ENCODE measurements around the gene GPD2. TPM values are rescaled to one million over a fixed set of nuclear protein-coding genes. Genes with fewer than 3 reads are reported as not detected.

Gene GPD2
- total RNA-seq, 1 donor from 2014 or later = 19.1 TPM

- TF ChIP-seq CTCF (IDR thresholded peaks at IDR 0.05; ENCODE audit: insufficient read depth, low read length, poor library complexity, severe bottlenecking) = no peak
- Histone ChIP-seq H3K27me3 (ENCODE audit: control insufficient read depth, insufficient read depth, low read length) (no peaks in the 10 kb centered on the region), H3K4me3 (ENCODE audit: low read depth, low read length) (no peak overlapping the region), H3K36me3 (ENCODE audit: control insufficient read depth, insufficient read depth, low read length) (no peaks in the 10 kb centered on the region)
- DNase-seq (ENCODE audit: low read depth) = no peak
Observed at GRCh38 chr2:156472686-156473085, 36.5 kb downstream of the GPD2 start.

GRCh38 chr2:156473445-156473844, 37.3 kb downstream of the GPD2 start:
- Histone ChIP-seq H3K4me3 (ENCODE audit: low read depth, low read length) (no peak overlapping the region), H3K27me3 (ENCODE audit: control insufficient read depth, insufficient read depth, low read length) (no peaks in the 10 kb centered on the region), H3K36me3 (ENCODE audit: control insufficient read depth, insufficient read depth, low read length) (no peaks in the 10 kb centered on the region)
- TF ChIP-seq CTCF (IDR thresholded peaks at IDR 0.05; ENCODE audit: insufficient read depth, low read length, poor library complexity, severe bottlenecking) = no peak
- no peak for DNase-seq (ENCODE audit: low read depth)

DNA sequence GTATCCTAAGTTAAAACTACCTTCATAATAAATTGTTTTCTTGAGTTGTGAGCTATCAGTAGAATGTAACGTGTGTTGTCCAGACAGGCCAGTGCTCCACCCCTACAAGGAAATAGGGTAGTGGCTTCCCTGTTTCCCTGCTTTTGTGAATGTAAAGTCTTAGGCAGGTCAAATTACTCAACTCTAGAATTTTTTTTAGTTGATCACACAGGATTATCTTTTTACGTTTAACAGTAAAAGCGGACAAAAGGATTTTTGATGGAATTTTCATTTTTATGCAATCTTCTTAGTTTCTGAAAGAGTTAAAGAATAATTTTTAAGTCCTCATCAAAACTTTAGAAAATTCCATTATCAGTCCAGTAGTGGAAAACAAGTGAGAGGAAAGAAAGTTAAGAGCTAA, 38.2 kb downstream of the GPD2 start:
- DNase-seq (ENCODE audit: low read depth) = no peak
- no peak for TF ChIP-seq CTCF (IDR thresholded peaks at IDR 0.05; ENCODE audit: insufficient read depth, low read length, poor library complexity, severe bottlenecking)
- no peaks in the 10 kb centered on the region for H3K36me3 ChIP-seq (ENCODE audit: control insufficient read depth, insufficient read depth, low read length)
- no peak overlapping the region for H3K4me3 ChIP-seq (ENCODE audit: low read depth, low read length)
- H3K27me3 ChIP-seq (ENCODE audit: control insufficient read depth, insufficient read depth, low read length) = no peaks in the 10 kb centered on the region

DNA sequence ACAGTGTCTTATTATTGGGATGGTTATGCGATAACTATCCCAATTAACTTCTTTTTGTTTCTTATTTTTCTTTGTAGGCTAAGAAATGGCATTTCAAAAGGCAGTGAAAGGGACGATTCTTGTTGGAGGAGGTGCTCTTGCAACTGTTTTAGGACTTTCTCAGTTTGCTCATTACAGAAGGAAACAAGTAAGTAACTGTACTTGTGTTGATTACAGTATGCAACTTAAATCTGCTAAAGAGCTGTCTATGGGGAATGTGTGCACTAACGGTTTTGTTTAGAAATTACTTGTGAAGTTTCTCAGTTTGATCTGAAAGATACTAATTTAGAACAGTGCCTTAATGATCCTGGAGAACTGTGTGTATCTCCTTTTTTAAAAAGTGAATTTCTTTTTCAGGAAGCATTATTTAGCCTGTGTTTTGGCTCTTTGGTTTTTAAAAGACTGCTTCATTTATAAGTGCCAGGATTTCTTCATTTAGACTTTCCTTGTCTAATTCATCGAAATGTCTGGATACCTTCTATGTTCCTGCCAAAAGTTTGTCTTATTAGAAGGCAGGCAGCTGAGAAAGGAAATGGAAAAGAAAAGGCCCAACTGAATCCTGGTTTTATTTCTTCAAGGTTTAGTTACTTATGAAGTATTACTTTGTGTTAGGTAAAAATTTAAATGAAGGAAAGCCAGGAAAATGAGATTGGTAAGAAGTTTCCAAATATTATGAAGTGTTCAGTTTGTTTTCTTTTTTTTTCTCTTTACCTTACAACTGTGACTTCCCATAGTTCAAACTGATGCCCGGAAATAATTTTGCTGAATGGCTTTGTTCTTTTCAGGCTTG, 40.1 kb downstream of the GPD2 start:
- no peak for DNase-seq (ENCODE audit: low read depth)
- Histone ChIP-seq H3K4me3 (ENCODE audit: low read depth, low read length) (no peak overlapping the region), H3K27me3 (ENCODE audit: control insufficient read depth, insufficient read depth, low read length) (no peaks in the 10 kb centered on the region), H3K36me3 (ENCODE audit: control insufficient read depth, insufficient read depth, low read length) (no peaks in the 10 kb centered on the region)
- TF ChIP-seq CTCF (IDR thresholded peaks at IDR 0.05; ENCODE audit: insufficient read depth, low read length, poor library complexity, severe bottlenecking) = no peak

- H3K27me3 ChIP-seq (ENCODE audit: control insufficient read depth, insufficient read depth, low read length) = no peaks in the 10 kb centered on the region
- TF ChIP-seq CTCF (IDR thresholded peaks at IDR 0.05; ENCODE audit: insufficient read depth, low read length, poor library complexity, severe bottlenecking) = no peak
- peak; percentile 28 for DNase-seq (ENCODE audit: low read depth)
- H3K36me3 ChIP-seq (ENCODE audit: control insufficient read depth, insufficient read depth, low read length) = no peaks in the 10 kb centered on the region
- no peak overlapping the region for H3K4me3 ChIP-seq (ENCODE audit: low read depth, low read length)
Observed at GRCh38 chr2:156476850-156477206, 40.6 kb downstream of the GPD2 start.

DNA sequence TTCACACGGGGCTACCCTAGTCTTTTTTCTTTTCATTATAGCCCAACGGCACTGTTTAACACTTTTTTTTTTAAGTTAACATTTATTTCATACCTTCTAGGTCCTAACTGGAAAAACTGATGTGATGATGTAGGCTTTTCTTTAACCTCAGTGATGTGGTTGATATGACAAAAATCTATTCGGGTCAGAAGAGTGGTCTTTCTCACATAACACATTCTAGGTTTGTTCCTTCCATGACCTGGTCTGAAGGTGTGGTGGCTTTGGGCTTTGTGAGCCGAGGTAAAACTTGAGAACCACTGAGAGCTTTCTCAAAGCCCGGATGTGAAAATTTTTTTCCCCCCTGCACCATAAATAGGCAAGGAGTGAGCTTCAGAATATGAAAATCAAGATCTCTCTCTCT, 44.2 kb downstream of the GPD2 start:
- no peak overlapping the region for H3K4me3 ChIP-seq (ENCODE audit: low read depth, low read length)
- DNase-seq (ENCODE audit: low read depth) = no peak
- H3K27me3 ChIP-seq (ENCODE audit: control insufficient read depth, insufficient read depth, low read length) = no peaks in the 10 kb centered on the region
- H3K36me3 ChIP-seq (ENCODE audit: control insufficient read depth, insufficient read depth, low read length) = no peaks in the 10 kb centered on the region
- no peak for TF ChIP-seq CTCF (IDR thresholded peaks at IDR 0.05; ENCODE audit: insufficient read depth, low read length, poor library complexity, severe bottlenecking)

Data from kidney epithelial cell (primary cell).